Mucosa of stomach (tissue), 1 donor: Measurements from ENCODE around the gene FILIP1.

ENCODE experiments used
- H3K27me3 ChIP-seq: one replicate; pipeline ENCODE4 v1.7.0; 2013; ENCODE audit warnings: mild to moderate bottlenecking, low read length; ENCODE audit not compliant: control insufficient read depth, insufficient read depth
- H3K36me3 ChIP-seq: one replicate; pipeline ENCODE4 v1.7.0; 2013; ENCODE audit warnings: low read length; ENCODE audit not compliant: control insufficient read depth, insufficient read depth
- H3K4me1 ChIP-seq: one replicate; pipeline ENCODE4 v1.7.0; 2013; ENCODE audit warnings: mild to moderate bottlenecking, low read length; ENCODE audit not compliant: control insufficient read depth, insufficient read depth
- H3K4me3 ChIP-seq: one replicate; pipeline ENCODE4 v1.7.0; 2013; ENCODE audit warnings: low read length
- H3K9ac ChIP-seq: one replicate; pipeline ENCODE4 v1.7.0; 2013; ENCODE audit warnings: mild to moderate bottlenecking, low read length, moderate library complexity
- H3K9me3 ChIP-seq: one replicate; pipeline ENCODE4 v1.7.0; 2013; ENCODE audit warnings: mild to moderate bottlenecking, low read length, moderate library complexity; ENCODE audit not compliant: control insufficient read depth
- donor health status: Pancreatic carcinoma.

FILIP1 gene

GRCh38 chr6:75505424-75505823, 11.8 kb upstream of the FILIP1 start:
- Histone ChIP-seq H3K4me1 (no peaks in the 10 kb centered on the region), H3K4me3 (no peak overlapping the region), H3K9ac (no peak overlapping the region), H3K9me3 (no peaks in the 10 kb centered on the region), H3K36me3 (no peaks in the 10 kb centered on the region), H3K27me3 (no peaks in the 10 kb centered on the region)

- no peak overlapping the region for H3K4me3 ChIP-seq
- H3K4me1 ChIP-seq: no peaks in the 10 kb centered on the region
- no peaks in the 10 kb centered on the region for H3K9me3 ChIP-seq
- H3K27me3 ChIP-seq: no peaks in the 10 kb centered on the region
- H3K9ac ChIP-seq: no peak overlapping the region
- H3K36me3 ChIP-seq: no peaks in the 10 kb centered on the region
These were observed 11.0 kb upstream of the FILIP1 start for GRCh38 chr6:75504465-75505222.

- H3K9ac ChIP-seq: no peak overlapping the region
- no peak overlapping the region for H3K4me3 ChIP-seq
- no peaks in the 10 kb centered on the region for H3K36me3 ChIP-seq
- H3K9me3 ChIP-seq: no peaks in the 10 kb centered on the region
- no peaks in the 10 kb centered on the region for H3K27me3 ChIP-seq
- H3K4me1 ChIP-seq: no peaks in the 10 kb centered on the region
These were observed 9.7 kb upstream of the FILIP1 start for GRCh38 chr6:75503291-75503690.

- Histone ChIP-seq H3K27me3 (no peaks in the 10 kb centered on the region), H3K4me1 (no peaks in the 10 kb centered on the region), H3K36me3 (no peaks in the 10 kb centered on the region), H3K4me3 (no peak overlapping the region), H3K9me3 (no peaks in the 10 kb centered on the region), H3K9ac (no peak overlapping the region)
These were observed 9.3 kb upstream of the FILIP1 start for GRCh38 chr6:75502884-75503283.

GRCh38 chr6:75501756-75502155, 8.2 kb upstream of the FILIP1 start:
- no peaks in the 10 kb centered on the region for H3K27me3 ChIP-seq
- no peaks in the 10 kb centered on the region for H3K4me1 ChIP-seq

GRCh38 chr6:75499640-75500039, 6.0 kb upstream of the FILIP1 start:
- no peaks in the 10 kb centered on the region for H3K27me3 ChIP-seq
- no peaks in the 10 kb centered on the region for H3K36me3 ChIP-seq
- H3K9ac ChIP-seq: no peak overlapping the region
- no peaks in the 10 kb centered on the region for H3K9me3 ChIP-seq
- H3K4me1 ChIP-seq: no peaks in the 10 kb centered on the region
- H3K4me3 ChIP-seq: no peak overlapping the region

More at GRCh38 chr6:75501756-75502155, 8.2 kb upstream of the FILIP1 start:
- Histone ChIP-seq H3K9me3 (no peaks in the 10 kb centered on the region), H3K36me3 (no peaks in the 10 kb centered on the region), H3K4me3 (no peak overlapping the region), H3K9ac (no peak overlapping the region)

- Histone ChIP-seq H3K4me3 (no peak overlapping the region), H3K9ac (no peak overlapping the region), H3K36me3 (no peaks in the 10 kb centered on the region), H3K4me1 (no peaks in the 10 kb centered on the region), H3K9me3 (no peaks in the 10 kb centered on the region), H3K27me3 (no peaks in the 10 kb centered on the region)
These were observed 5.3 kb upstream of the FILIP1 start for GRCh38 chr6:75498862-75499261.

GRCh38 chr6:75497994-75498393, 4.4 kb upstream of the FILIP1 start:
- Histone ChIP-seq H3K9me3 (no peaks in the 10 kb centered on the region), H3K27me3 (no peaks in the 10 kb centered on the region), H3K4me1 (no peaks in the 10 kb centered on the region), H3K9ac (no peak overlapping the region), H3K36me3 (no peaks in the 10 kb centered on the region), H3K4me3 (no peak overlapping the region)

GRCh38 chr6:75495011-75495410, 1.4 kb upstream of the FILIP1 start:
- no peaks in the 10 kb centered on the region for H3K9me3 ChIP-seq
- no peaks in the 10 kb centered on the region for H3K4me1 ChIP-seq
- H3K27me3 ChIP-seq: peaks cover 6% of the 10 kb centered on the region
- H3K4me3 ChIP-seq: no peak overlapping the region
- no peaks in the 10 kb centered on the region for H3K36me3 ChIP-seq
- H3K9ac ChIP-seq: no peak overlapping the region

GRCh38 chr6:75494290-75494689, 690 bp upstream of the FILIP1 start:
- no peaks in the 10 kb centered on the region for H3K9me3 ChIP-seq
- H3K36me3 ChIP-seq: no peaks in the 10 kb centered on the region
- no peak overlapping the region for H3K4me3 ChIP-seq
- H3K4me1 ChIP-seq: no peaks in the 10 kb centered on the region
- H3K9ac ChIP-seq: no peak overlapping the region
- peaks cover 6% of the 10 kb centered on the region for H3K27me3 ChIP-seq

- H3K9me3 ChIP-seq: no peaks in the 10 kb centered on the region
- peak overlapping the region; percentile 26 for H3K9ac ChIP-seq
- H3K4me3 ChIP-seq: no peak overlapping the region
- H3K27me3 ChIP-seq: peaks cover 6% of the 10 kb centered on the region
- no peaks in the 10 kb centered on the region for H3K36me3 ChIP-seq
- H3K4me1 ChIP-seq: no peaks in the 10 kb centered on the region
These were observed 1.0 kb downstream of the FILIP1 start for GRCh38 chr6:75492386-75493153.

- Histone ChIP-seq H3K4me1 (no peaks in the 10 kb centered on the region), H3K4me3 (no peak overlapping the region), H3K9ac (no peak overlapping the region)
These were observed 2.3 kb downstream of the FILIP1 start for GRCh38 chr6:75491291-75491690.

More at GRCh38 chr6:75491291-75491690, 2.3 kb downstream of the FILIP1 start:
- Histone ChIP-seq H3K36me3 (no peaks in the 10 kb centered on the region), H3K9me3 (no peaks in the 10 kb centered on the region), H3K27me3 (peaks cover 6% of the 10 kb centered on the region)
